IPS DF 6.9 (cell line): ENCODE results near the gene SPACA5.
"Not testable (repeated sequence)": the region's sequence is repeated elsewhere in the genome, so short reads cannot be mapped to it uniquely, and the experiment has no call there.

Experiments
- DNase-seq: peaks from one replicate; pipeline ENCODE4 v3.0.0-alpha.2; 2013; ENCODE audit warnings: low read depth, low spot score
- H3K27ac ChIP-seq: one replicate; pipeline ENCODE4 v1.5.1; 2013; ENCODE audit warnings: low read length, control low read depth
- H3K27me3 ChIP-seq: 2 replicates; pipeline ENCODE4 v1.6.1; 2013; ENCODE audit warnings: mild to moderate bottlenecking, low read length; ENCODE audit not compliant: control insufficient read depth, insufficient read depth
- H3K36me3 ChIP-seq: 2 replicates; pipeline ENCODE4 v1.6.1; 2013; ENCODE audit warnings: low read length; ENCODE audit not compliant: control insufficient read depth, insufficient read depth
- H3K4me1 ChIP-seq: 2 replicates; pipeline ENCODE4 v1.6.1; 2013; ENCODE audit warnings: low read length; ENCODE audit not compliant: control insufficient read depth, insufficient read depth
- H3K4me3 ChIP-seq: 2 replicates; pipeline ENCODE4 v1.5.1; 2013; ENCODE audit warnings: mild to moderate bottlenecking, low read length
- H3K9me3 ChIP-seq: 2 replicates; pipeline ENCODE4 v1.6.1; 2013; ENCODE audit warnings: low read length, inconsistent platforms; ENCODE audit not compliant: control insufficient read depth, insufficient read depth
- WGBS: extraction: QIAGEN DNeasy Blood & Tissue Kit; methylation state at CpG from one replicate; pipeline ENCODE4 v1.1.7; 2013; ENCODE audit warnings: mixed read lengths, missing lambda C conversion rate; ENCODE audit not compliant: insufficient read length, insufficient coverage; 5-methylcytosine and 5-hydroxymethylcytosine counted together

The SPACA5 gene

DNA sequence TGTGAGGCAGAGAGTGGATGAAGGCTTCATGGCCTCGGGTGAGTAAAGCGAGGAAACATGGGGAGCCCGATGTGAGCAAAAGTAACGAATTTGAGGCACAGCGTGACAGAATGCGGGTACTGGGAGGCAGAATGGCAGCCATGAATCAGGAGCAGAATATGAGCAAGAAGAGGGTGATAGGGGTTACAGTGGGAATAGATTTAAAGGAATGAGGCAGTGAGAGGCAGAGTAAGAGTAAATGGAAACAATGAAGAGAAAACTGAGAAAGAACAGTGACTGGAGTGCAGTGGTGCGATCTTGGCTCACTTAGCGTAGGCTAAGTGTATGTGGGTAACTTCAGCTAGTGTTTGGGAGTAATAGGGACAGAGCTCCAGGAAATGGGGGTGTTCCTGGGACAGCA lies at the start of gene SPACA5:
SPACA5 (plus strand) TSS at position 301 of the 400 bp plus-strand sequence. CDS start 815 bp downstream, outside the sequence.
- not testable (repeated sequence) for DNase-seq, H3K27ac ChIP-seq, H3K4me1 ChIP-seq, H3K9me3 ChIP-seq, H3K27me3 ChIP-seq, H3K4me3 ChIP-seq, H3K36me3 ChIP-seq
- no CpG with 5 or more reads among the region's 8 CpGs for WGBS

DNA sequence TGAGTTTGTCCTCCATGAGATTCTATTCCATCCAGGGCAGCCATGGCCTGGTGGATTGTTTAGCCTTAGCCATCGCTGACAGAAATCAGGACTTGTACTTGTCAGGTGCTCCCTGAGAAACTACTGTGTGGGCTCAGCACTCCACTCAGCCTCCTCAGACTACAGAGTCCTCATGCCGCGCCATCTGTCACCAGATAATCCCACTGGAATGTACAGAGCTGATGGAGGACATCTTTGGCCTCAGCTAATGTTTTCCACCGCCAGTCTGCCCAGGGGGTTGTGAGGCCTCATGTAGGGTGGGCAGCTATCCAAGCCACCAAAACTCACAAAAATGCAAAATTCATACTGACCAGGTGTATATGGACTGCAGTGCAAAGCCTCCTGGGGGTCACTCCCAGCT lies 48.6 kb upstream of the SPACA5 start:
- not testable (repeated sequence) for H3K9me3 ChIP-seq, H3K27ac ChIP-seq, DNase-seq, H3K36me3 ChIP-seq, H3K4me3 ChIP-seq, H3K4me1 ChIP-seq, H3K27me3 ChIP-seq
- no CpG with 5 or more reads among the region's 4 CpGs for WGBS

DNA sequence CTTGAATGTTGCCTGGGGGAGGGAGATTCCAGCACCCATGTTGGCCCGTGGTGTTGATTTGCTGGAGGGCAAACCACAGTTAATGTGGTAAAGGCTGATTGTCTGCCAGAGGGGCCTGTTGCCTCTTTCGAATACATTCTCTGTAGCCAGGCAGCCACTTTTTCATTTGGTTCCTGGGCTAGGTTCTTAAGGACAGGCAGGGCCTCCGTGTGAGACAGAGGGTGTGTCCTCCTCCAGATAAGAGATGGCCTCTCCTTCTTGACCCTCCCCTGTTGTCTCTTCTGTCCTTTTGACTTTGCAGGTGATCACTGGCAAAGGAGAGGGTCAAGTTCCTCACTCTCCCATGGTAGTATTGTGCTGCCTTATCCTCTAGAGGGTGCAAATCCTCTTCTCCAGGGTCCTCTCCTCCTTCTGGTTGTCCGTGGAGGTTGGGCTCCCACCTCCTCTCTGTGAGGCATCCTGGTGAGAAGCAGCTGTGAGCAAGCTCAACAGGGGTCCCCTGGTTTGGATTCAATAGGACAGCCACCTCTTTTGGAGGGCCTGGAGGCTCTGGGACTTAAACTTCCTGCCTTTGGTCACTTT lies 47.9 kb upstream of the SPACA5 start:
- Histone ChIP-seq H3K36me3 (no peaks in the 10 kb centered on the region), H3K4me1 (no peaks in the 10 kb centered on the region), H3K4me3 (no peak overlapping the region), H3K27me3 (no peaks in the 10 kb centered on the region), H3K27ac (no peak overlapping the region), H3K9me3 (no peaks in the 10 kb centered on the region)
- WGBS = no CpG with 5 or more reads among the region's 4 CpGs
- DNase-seq = peak; percentile 7

DNA sequence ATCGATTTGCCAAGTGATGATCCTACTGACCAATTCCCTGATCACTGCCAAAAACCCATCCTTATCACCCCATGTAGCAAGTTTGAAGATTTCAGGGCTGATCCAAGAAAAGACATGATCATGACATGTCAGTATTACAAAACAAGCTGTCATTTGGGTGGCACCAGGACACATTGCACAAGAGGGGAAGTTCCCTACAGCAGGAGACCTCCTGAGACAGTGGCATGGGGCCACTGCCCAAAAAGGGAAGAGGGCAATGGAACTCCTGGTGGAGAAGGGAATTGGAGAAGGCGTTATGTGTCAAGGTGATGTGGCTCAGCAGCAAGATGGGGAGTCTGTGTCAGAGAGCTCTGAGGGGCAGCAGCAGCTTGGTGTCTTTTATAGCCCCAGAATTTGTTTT lies 46.4 kb upstream of the SPACA5 start:
- Histone ChIP-seq H3K4me1 (no peaks in the 10 kb centered on the region), H3K27me3 (no peaks in the 10 kb centered on the region), H3K27ac (no peak overlapping the region), H3K4me3 (no peak overlapping the region), H3K9me3 (no peaks in the 10 kb centered on the region), H3K36me3 (no peaks in the 10 kb centered on the region)
- whole genome bisulfite sequencing = no CpG with 5 or more reads among the region's 2 CpGs
- DNase-seq = no peak

DNA sequence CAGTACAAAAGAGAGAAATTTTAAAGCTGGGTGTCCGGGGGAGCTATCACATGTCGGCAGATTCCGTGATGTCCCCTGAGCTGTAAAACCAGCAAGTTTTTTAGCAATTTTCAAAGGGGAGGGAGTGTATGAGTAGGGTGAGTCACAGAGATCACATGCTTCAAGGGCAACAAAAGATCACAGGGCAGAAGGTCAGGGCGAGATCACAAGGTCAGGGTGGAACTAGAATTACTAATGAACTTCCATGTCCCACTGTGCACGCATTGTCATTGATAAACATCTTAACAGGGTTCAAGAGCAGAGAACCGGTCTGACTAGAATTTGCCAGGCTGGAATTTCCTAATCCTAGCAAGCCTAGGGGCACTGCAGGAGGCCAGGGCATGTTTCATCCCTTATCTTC lies 45.0 kb upstream of the SPACA5 start:
- H3K36me3 ChIP-seq, DNase-seq, H3K4me3 ChIP-seq, H3K27ac ChIP-seq, H3K27me3 ChIP-seq, H3K4me1 ChIP-seq, H3K9me3 ChIP-seq: not testable (repeated sequence)
- WGBS = no CpG with 5 or more reads among the region's 6 CpGs

DNA sequence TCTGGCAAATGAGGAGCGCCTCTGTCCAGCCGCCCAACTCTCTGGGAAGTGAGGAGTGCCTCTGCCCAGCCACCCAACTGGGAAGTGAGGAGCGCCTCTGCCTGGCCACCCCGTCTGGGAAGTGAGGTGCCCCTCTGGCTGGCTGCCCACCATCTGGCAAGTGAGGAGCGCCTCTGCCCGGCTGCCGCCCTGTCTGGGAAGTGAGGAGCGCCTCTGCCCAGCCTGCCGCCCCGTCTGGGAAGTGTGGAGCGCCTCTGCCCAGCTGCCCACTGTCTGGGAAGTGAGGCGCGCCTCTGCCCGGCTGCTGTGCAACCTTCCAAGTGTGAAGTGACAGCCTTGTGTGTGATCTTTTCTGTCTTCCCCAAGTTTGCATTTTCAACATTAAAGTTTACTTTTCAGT lies 41.3 kb upstream of the SPACA5 start:
- not testable (repeated sequence) for H3K4me1 ChIP-seq, H3K36me3 ChIP-seq, H3K27ac ChIP-seq, H3K9me3 ChIP-seq, H3K27me3 ChIP-seq, DNase-seq, H3K4me3 ChIP-seq
- WGBS = no CpG with 5 or more reads among the region's 14 CpGs

DNA sequence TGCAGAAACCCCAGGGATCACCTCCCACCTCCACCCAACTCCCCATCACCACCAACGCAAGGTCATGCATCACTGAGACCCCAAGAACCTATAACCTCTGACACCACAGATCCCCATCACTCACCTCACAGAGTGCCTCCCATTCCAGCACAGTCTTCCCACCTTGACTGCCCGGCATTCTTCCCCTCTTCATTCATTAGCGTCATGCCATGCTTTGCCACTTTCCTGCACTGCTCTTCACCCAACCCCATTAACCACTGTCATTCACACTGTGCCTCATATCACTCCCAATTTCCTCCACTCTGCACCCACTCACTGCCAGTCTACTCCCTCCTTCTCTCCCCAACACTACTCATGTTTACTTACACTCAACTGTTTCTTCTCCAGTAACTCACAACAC lies 33.6 kb upstream of the SPACA5 start:
- Histone ChIP-seq H3K4me3 (no peak overlapping the region), H3K4me1 (no peaks in the 10 kb centered on the region), H3K27ac (no peak overlapping the region), H3K27me3 (no peaks in the 10 kb centered on the region), H3K36me3 (no peaks in the 10 kb centered on the region; the same call in 1 of the 2 replicates), H3K9me3 (peaks cover 4% of the 10 kb centered on the region)
- DNase-seq = no peak
- WGBS = no CpG with 5 or more reads among the region's 3 CpGs

DNA sequence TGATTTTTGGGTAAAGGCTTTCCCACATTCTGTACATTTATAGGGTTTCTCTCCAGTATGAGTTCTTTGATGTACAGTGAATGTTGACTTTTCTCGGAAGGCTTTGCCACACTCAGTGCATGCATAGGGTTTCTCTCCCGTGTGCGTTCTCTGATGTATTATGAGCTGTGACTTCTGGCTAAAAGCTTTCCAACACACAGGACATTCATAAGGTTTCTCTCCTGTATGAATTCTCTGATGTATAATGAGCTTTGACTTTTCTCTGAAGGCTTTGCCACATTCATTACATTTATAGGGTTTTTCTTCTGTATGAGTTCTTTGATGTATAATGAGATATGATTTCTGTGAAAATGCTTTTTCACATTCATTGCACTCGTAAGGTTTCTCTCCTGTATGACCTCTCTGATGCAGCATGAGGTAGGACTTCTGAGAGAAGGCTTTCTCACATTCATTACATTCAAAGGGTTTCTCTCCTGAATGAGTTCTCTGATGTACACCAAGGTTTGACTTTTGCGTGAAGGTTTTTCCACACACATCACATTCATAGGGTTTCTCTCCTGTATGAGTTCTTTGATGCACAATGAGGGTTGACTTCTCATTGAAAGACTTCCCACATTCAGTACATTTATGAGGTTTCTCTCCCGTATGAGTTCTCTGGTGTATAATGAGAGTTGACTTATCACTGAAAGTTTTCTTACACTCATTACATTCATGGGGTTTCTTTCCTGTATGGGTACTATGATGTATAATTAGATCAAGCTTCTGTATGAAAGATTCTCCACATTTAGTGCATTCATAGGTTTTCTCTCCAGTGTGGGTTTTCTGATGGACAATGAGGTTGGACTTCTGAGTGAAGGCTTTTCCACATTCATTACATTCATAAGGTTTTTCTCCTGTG lies 30.3 kb upstream of the SPACA5 start:
- Histone ChIP-seq H3K27ac (no peak overlapping the region), H3K36me3 (no peaks in the 10 kb centered on the region; the same call in 1 of the 2 replicates), H3K4me1 (no peaks in the 10 kb centered on the region), H3K27me3 (no peaks in the 10 kb centered on the region), H3K9me3 (peaks cover 4% of the 10 kb centered on the region), H3K4me3 (no peak overlapping the region)
- WGBS = no CpG with 5 or more reads among the region's 6 CpGs
- DNase-seq = no peak

DNA sequence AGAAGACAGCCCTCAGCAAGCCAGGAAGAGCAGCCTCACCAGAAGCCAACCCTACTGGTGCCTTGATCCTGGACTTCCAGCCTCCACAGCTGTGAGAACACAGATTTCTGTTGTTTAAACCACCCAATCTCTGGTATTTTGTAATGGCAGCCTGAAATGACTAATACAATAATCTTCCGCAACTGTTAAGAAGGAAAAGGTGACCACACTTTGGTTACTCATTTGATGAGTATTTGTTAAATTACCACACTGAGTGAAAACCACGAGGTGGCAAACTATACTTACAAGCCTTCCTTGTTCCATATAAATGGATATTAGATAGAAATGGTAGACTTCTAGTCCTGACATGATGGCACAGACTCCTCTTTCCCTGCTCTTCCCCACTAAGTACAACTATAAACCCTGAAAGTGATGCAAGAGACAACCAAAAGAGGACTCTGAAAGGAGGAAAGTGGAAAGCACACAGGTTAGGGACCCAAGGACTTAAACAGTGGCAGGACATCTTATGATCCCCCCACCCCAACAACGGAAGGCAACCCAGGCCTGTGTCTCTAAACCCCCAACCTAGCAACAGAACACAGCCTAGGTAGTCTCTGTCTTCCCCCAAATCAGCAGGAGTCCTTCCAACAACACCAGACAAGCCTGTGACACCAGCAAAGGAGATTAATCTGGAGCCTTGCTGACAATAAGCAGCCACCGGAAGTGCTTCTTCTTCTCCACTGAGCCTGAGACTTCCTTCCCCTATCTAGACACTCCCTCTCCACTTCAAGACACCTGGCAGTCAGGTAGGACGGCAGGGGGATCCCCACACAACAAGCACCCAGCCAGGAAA lies 15.3 kb upstream of the SPACA5 start:
- H3K4me3 ChIP-seq = no peak overlapping the region
- no peaks in the 10 kb centered on the region for H3K4me1 ChIP-seq
- no peaks in the 10 kb centered on the region for H3K36me3 ChIP-seq
- no CpG with 5 or more reads among the region's 5 CpGs for WGBS
- no peak for DNase-seq
- no peak overlapping the region for H3K27ac ChIP-seq
- no peaks in the 10 kb centered on the region for H3K9me3 ChIP-seq
- no peaks in the 10 kb centered on the region for H3K27me3 ChIP-seq

DNA sequence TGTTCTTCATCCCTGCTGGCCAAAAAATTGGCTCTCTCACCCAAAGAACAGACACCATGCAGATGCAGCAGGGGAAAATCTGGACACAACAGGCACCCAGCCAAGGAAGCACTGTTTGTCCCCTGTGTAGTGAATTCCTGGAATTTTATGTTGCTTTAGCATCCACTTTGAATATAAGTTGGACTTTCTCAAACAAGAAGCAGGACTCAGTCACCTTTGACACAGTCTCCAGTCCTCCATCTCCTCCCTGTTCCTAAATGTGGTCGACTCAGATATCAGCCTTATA lies 14.8 kb upstream of the SPACA5 start:
- Histone ChIP-seq H3K9me3 (no peaks in the 10 kb centered on the region), H3K4me3 (no peak overlapping the region), H3K27ac (no peak overlapping the region), H3K4me1 (no peaks in the 10 kb centered on the region), H3K36me3 (no peaks in the 10 kb centered on the region), H3K27me3 (no peaks in the 10 kb centered on the region)
- no CpG with 5 or more reads among the region's 1 CpG for WGBS
- no peak for DNase-seq
